ENCODE data around the gene PIP5K1B.

The PIP5K1B gene

GRCh38 chr9:68923480-68923879, 218.4 kb downstream of the PIP5K1B start:
- no peaks in the 10 kb centered on the region for H3F3A ChIP-seq (ENCODE audit: insufficient read depth, low read length)
- no peaks in the 10 kb centered on the region for H4K20me1 ChIP-seq (ENCODE audit: insufficient read depth, low read length)
- no peaks in the 10 kb centered on the region for H3K79me2 ChIP-seq (ENCODE audit: insufficient read depth, low read length)
- H3K36me3 ChIP-seq (ENCODE audit: insufficient read depth, low read length), result no peaks in the 10 kb centered on the region
- H3K4me3 ChIP-seq (ENCODE audit: low read depth, low read length, poor library complexity, severe bottlenecking), result no peak overlapping the region
- H3K4me1 ChIP-seq (ENCODE audit: insufficient read depth, low read length, severe bottlenecking), result no peaks in the 10 kb centered on the region
- no peak overlapping the region for H3K27ac ChIP-seq (ENCODE audit: low read depth, low read length, poor library complexity, severe bottlenecking)
- H3K9me3 ChIP-seq (ENCODE audit: low read length), result no peaks in the 10 kb centered on the region
- no peaks in the 10 kb centered on the region for H3K27me3 ChIP-seq (ENCODE audit: insufficient read depth, low read length)
- H3K4me2 ChIP-seq (ENCODE audit: low read length), result no peak overlapping the region
- H2AFZ ChIP-seq (ENCODE audit: low read length), result no peak overlapping the region
- no peak for TF ChIP-seq CTCF (IDR thresholded peaks at IDR 0.05; ENCODE audit: low read length)
- no peak for TF ChIP-seq EZH2 (IDR thresholded peaks at IDR 0.05; ENCODE audit: borderline replicate concordance, low read length)
- H3K9ac ChIP-seq (ENCODE audit: low read length), result no peak overlapping the region
- H3K9me2 ChIP-seq (ENCODE audit: low read depth, low read length), result no peaks in the 10 kb centered on the region

GRCh38 chr9:68925175-68925574, 220.1 kb downstream of the PIP5K1B start:
- Histone ChIP-seq H3K9ac (ENCODE audit: low read length) (no peak overlapping the region), H3K9me3 (ENCODE audit: low read length) (no peaks in the 10 kb centered on the region), H3K4me1 (ENCODE audit: insufficient read depth, low read length, severe bottlenecking) (no peaks in the 10 kb centered on the region), H2AFZ (ENCODE audit: low read length) (no peak overlapping the region), H4K20me1 (ENCODE audit: insufficient read depth, low read length) (no peaks in the 10 kb centered on the region), H3K9me2 (ENCODE audit: low read depth, low read length) (no peaks in the 10 kb centered on the region), H3K4me3 (ENCODE audit: low read depth, low read length, poor library complexity, severe bottlenecking) (no peak overlapping the region), H3K27me3 (ENCODE audit: insufficient read depth, low read length) (no peaks in the 10 kb centered on the region), H3K36me3 (ENCODE audit: insufficient read depth, low read length) (no peaks in the 10 kb centered on the region), H3K4me2 (ENCODE audit: low read length) (no peak overlapping the region), H3K27ac (ENCODE audit: low read depth, low read length, poor library complexity, severe bottlenecking) (no peak overlapping the region), H3F3A (ENCODE audit: insufficient read depth, low read length) (no peaks in the 10 kb centered on the region), H3K79me2 (ENCODE audit: insufficient read depth, low read length) (no peaks in the 10 kb centered on the region)
- TF ChIP-seq CTCF (IDR thresholded peaks at IDR 0.05; ENCODE audit: low read length) (no peak), EZH2 (IDR thresholded peaks at IDR 0.05; ENCODE audit: borderline replicate concordance, low read length) (no peak)

- no peak overlapping the region for H3K27ac ChIP-seq (ENCODE audit: low read depth, low read length, poor library complexity, severe bottlenecking)
- no peaks in the 10 kb centered on the region for H4K20me1 ChIP-seq (ENCODE audit: insufficient read depth, low read length)
- H3K36me3 ChIP-seq (ENCODE audit: insufficient read depth, low read length), result no peaks in the 10 kb centered on the region
- no peak overlapping the region for H2AFZ ChIP-seq (ENCODE audit: low read length)
- no peaks in the 10 kb centered on the region for H3K4me1 ChIP-seq (ENCODE audit: insufficient read depth, low read length, severe bottlenecking)
- no peaks in the 10 kb centered on the region for H3F3A ChIP-seq (ENCODE audit: insufficient read depth, low read length)
- no peak overlapping the region for H3K4me3 ChIP-seq (ENCODE audit: low read depth, low read length, poor library complexity, severe bottlenecking)
- TF ChIP-seq EZH2 (IDR thresholded peaks at IDR 0.05; ENCODE audit: borderline replicate concordance, low read length) (no peak), CTCF (IDR thresholded peaks at IDR 0.05; ENCODE audit: low read length) (no peak)
- no peaks in the 10 kb centered on the region for H3K9me2 ChIP-seq (ENCODE audit: low read depth, low read length)
- no peak overlapping the region for H3K4me2 ChIP-seq (ENCODE audit: low read length)
- H3K9me3 ChIP-seq (ENCODE audit: low read length), result no peaks in the 10 kb centered on the region
- no peaks in the 10 kb centered on the region for H3K79me2 ChIP-seq (ENCODE audit: insufficient read depth, low read length)
- H3K27me3 ChIP-seq (ENCODE audit: insufficient read depth, low read length), result no peaks in the 10 kb centered on the region
- no peak overlapping the region for H3K9ac ChIP-seq (ENCODE audit: low read length)
Measured at GRCh38 chr9:68927165-68927564, 222.1 kb downstream of the PIP5K1B start.
